Stimulated activated CD8-positive, alpha-beta memory T cell treated with anti-CD3 and anti-CD28 coated beads, Interleukin-12 subunit alpha, Interleukin-12 subunit beta, amount 100 ng/mL, for 1 hour (primary cell): Measurements from ENCODE around the gene MAPK8.

ENCODE experiments used
- DNase-seq: peaks from one replicate; pipeline ENCODE4 v3.0.0-alpha.2; 2020; ENCODE audit warnings: low read depth

Gene MAPK8

GRCh38 chr10:48384699-48384982 lies 78.2 kb downstream of the MAPK8 start:
- no peak for DNase-seq

- DNase-seq, result no peak
Observed at GRCh38 chr10:48389272-48389671, 82.8 kb downstream of the MAPK8 start.

DNA sequence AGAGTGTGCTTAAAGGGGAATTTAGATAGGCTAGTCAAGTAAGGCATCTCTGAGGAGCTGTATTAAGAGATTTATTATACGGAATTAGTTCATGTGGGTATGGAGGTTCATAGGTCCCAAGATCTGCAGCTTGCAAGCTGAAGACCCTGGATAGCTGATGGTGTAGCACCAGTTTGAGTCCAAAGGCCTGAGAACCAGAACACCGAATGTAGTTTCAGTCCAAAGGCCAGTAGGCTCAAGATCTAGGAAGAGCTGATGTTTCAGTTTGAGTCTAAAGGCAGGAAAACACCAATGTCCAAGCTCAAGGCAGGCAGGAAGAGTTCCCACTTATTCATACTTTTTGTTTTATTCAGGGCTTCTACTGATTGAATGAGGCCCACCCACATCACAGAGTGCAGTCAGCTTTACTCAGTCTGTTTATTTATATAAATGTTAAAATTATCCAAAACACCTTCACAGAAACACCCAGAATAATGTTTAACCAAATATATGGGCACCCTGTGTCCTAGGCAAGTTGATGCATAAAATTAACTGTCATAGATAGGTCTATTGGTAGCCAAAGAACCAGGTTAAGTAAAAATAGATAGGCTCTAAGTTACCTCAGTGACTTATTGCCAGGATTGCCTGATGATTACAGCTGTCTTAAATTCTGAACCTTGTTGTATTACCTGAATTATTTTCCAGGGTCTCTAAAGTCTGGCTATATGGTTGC lies 83.5 kb downstream of the MAPK8 start:
- DNase-seq, result no peak

GRCh38 chr10:48390558-48390871 lies 84.0 kb downstream of the MAPK8 start:
- DNase-seq, result no peak

- DNase-seq, result no peak
Observed at GRCh38 chr10:48390933-48391845, 84.7 kb downstream of the MAPK8 start.

- no peak for DNase-seq
Observed at GRCh38 chr10:48391994-48392393, 85.5 kb downstream of the MAPK8 start.

GRCh38 chr10:48398261-48398660 lies 91.8 kb downstream of the MAPK8 start:
- no peak for DNase-seq

DNA sequence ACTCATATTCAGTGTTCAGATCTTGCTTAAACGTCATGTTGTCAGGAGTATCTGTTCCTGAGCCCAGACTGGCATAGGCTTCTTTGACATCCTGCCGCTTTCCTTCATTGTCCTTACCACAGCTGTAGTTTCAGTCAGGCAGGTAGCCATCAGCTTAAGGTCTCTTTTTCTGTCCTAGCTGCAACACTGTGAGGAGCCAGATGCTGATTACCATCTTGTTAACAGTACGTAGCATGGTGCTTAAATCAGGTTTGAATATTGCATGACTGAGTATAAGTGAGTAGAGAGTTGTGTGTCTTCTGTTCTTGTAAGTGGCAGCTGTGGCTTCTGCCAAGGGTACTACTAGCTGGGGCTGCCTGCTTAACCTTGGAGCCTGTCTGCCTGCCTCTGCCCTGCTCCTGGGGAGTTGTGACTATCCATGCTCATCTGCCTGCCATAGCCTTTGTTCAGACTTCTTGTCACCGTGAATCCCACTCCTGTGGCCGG lies 92.6 kb downstream of the MAPK8 start:
- no peak for DNase-seq

- DNase-seq, result no peak
Observed at GRCh38 chr10:48399551-48399950, 93.1 kb downstream of the MAPK8 start.

DNA sequence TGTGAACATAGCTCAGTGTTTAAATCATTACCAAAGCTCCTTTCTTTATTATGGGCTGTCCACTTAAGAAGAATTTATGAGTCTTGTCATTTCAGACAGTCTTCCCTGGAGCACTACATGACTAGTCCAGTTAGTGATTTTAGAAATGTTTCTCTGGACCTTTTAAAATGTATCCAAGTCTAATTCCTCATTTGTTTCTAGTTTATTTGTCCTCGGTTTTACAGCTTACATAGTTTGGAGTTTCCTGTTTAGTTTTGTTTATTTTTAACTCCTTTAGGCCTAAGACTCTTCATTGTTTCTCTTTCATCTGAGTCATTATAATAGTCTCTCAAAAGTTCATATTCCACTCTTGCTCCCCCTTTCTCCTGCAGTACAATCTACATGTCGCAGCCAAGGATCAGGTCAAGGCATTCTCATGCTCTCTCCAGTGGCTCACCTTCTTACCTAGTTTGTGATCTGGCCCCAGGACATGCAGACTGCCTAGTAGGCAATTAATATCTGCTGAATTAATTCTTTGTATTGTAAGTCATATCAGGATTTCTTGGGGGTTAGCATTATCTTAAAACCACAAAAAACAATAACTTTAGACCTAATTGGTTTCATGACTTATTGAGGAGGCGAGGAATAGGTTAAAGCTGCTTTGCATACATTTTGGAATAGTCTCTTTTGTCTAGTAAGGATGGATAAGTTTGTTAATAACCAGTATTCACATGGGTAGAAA lies 93.8 kb downstream of the MAPK8 start:
- no peak for DNase-seq

- no peak for DNase-seq
Observed at GRCh38 chr10:48400850-48401220, 94.4 kb downstream of the MAPK8 start.

- no peak for DNase-seq
Observed at GRCh38 chr10:48404646-48405045, 98.2 kb downstream of the MAPK8 start.

- DNase-seq, result no peak
Observed at GRCh38 chr10:48406204-48406603, 99.7 kb downstream of the MAPK8 start.

DNA sequence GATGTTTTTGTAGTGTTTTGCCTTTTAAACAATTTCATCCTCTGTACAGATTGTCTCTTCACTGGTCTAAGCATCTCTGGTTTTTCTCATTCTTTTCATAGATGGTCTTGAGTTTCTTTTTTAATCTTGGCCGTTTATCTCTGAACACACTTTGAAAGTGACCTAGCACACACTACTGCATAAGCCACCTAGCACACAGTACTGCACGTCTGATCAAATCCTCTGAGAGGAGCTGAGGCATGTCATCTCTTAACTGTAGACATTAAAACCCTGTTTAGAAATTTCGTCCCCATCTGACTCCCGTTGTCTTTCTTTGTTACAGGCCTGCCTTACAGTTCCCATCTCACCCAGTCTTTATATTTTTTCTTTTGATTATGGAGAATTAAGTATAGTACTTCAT lies 100.2 kb downstream of the MAPK8 start:
- DNase-seq, result no peak

- DNase-seq, result no peak
Observed at GRCh38 chr10:48410503-48410902, 104.0 kb downstream of the MAPK8 start.

GRCh38 chr10:48411510-48411909 lies 105.0 kb downstream of the MAPK8 start:
- no peak for DNase-seq

DNA sequence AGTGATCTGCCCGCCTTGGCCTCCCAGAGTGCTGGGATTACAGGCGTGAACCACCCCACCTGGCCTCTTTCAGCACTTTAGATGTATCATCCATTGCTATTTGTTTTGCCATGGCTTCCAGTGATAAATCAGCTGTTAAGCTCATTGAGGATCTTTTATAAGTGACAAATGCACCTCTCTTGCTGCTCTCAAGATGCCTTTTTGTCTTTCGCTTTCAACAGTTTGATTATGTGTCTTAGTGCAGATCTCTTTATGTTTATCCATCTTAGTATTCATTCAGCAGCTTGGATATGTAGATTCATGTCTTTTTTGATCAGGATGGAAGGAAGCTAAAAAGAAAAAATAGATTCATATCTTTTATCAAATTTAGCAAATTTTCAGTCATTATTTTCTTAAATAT lies 105.6 kb downstream of the MAPK8 start:
- DNase-seq, result no peak

DNA sequence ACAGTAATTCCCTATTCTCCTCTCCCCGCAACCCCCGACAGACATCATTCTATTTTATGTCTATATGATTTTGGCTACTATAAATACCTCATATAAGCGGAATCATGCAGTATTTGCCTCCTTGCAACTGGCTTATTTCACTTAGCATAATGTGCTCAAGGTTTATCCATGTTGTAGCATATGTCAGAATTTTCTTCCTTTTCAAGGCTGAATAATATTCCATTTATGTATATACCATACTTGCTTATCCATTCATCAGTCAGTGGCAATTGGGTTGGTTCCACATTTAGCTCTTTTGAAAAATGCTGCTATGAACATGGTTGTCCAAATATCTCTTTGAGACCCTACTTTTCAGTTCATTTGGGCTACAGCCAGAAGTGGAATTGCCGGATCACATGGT lies 106.5 kb downstream of the MAPK8 start:
- DNase-seq, result no peak

- no peak for DNase-seq
Observed at GRCh38 chr10:48414160-48414559, 107.7 kb downstream of the MAPK8 start.

- DNase-seq, result no peak
Observed at GRCh38 chr10:48414778-48415177, 108.3 kb downstream of the MAPK8 start.

- no peak for DNase-seq
Observed at GRCh38 chr10:48416584-48417232, 110.2 kb downstream of the MAPK8 start.

DNA sequence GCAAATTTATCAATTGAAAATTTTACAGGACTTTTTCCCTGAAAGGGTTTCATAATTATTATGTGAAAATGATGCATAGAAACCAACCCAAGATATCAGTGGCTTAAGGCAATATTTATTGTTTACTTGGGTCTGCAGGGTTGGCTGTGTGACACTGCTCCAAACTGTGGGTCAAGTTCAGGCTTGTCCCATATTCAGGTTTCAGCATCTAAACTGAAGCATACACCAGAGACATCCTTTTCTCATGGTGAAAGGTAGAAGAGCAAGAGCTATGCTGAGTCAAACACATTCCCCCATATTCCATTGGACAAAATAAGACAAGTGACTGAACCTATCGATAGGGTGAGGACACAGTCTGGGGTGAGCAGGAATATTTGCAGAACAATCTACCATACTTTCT lies 110.9 kb downstream of the MAPK8 start:
- DNase-seq, result no peak
